GM19099 (cell line): Measurements from ENCODE around the gene ITIH1.

ENCODE experiments used
- POLR2A ChIP-seq: IDR thresholded peaks from 3 replicates; pipeline ENCODE4 v1.6.1; 2011; ENCODE audit warnings: low read depth; ENCODE audit not compliant: insufficient read length; ENCODE audit errors: extremely low read depth

ITIH1 gene

DNA sequence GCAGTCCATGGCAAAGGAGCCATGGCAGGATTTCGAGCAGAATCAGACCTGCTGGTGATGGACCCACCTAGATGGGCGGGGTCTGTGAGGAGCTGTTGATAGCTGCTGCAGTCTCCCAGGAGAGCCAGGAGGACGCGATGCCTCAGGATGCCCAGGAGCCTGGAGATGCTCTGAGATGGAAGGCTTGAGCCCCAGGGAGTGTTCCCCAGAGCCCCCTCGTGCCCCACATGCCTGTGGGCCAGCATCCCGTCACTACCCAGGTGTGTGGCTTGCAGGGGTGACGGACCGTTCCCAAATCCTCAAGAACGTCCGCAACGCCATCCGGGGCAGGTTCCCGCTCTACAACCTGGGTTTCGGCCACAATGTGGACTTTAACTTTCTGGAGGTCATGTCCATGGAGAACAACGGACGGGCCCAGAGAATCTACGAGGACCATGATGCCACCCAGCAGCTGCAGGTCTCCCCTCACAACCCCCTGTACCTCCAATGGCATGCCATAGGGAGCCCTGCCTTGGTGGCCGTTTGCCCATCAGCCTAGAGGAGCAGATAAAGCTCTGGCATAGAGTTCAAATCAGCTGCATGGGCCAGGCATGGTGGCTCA is 6.7 kb downstream of the ITIH1 start:
- TF ChIP-seq POLR2A = no peak

DNA sequence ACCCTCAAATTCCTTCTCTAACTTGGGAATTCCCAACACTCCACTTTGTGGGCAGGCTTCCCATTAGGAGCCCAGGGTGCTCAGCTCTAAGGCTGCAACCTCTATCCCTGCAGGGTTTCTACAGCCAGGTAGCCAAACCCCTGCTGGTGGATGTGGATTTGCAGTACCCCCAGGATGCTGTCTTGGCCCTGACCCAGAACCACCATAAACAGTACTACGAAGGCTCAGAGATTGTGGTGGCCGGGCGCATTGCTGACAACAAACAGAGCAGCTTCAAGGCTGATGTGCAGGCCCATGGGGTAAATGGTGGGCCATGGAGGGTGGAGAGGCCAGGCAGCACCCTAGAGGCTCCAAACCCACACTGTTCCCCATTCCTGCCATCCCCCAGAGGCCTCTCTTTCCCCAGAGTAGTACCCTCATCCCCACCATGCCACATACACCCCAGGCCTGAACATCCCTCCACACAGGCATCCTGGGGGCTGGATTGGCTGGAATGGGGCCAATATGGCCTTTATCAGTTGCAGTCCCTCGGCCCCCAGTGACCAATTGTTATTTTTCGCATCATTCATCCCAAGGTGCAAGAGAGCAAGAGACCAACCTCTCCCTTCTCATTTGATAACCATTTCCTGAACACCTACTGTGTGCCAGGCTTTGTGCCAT is 7.7 kb downstream of the ITIH1 start:
- no peak for TF ChIP-seq POLR2A

DNA sequence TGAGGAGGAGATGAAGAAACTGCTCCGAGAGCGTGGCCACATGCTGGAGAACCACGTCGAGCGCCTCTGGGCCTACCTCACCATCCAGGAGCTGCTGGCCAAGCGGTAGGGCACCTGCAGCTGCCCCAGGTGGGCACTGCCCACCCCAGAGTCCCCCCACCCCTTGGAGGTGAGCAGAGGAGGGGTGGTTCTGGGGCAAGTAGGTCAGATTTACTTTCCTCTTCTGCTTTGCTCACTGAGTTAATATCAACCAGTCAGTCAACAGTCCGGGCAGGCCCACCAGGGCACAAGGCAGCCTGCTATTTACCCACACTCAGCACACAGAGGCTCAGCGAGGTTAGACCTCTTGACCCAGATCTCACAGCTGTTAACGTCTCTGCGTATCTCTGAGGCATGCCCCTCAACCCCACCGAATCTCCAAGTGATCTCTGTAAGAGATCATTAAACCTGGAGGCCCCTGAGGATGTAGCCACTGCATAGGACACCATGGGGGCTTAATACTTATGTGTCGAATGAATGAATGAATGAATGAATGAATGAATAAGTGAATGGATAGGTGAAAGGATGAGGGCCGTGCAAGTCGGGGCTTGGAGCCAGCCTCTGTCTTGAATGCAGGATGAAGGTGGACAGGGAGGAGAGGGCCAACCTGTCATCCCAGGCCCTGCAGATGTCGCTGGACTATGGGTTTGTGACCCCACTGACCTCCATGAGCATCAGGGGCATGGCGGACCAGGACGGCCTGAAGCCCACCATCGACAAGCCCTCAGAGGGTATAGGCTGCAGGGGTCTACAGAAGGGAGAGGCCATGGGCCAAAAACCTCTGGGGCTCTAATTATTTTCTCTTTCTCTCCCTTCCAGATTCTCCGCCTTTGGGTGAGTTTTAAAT is 9.2 kb downstream of the ITIH1 start:
- no peak for TF ChIP-seq POLR2A

DNA sequence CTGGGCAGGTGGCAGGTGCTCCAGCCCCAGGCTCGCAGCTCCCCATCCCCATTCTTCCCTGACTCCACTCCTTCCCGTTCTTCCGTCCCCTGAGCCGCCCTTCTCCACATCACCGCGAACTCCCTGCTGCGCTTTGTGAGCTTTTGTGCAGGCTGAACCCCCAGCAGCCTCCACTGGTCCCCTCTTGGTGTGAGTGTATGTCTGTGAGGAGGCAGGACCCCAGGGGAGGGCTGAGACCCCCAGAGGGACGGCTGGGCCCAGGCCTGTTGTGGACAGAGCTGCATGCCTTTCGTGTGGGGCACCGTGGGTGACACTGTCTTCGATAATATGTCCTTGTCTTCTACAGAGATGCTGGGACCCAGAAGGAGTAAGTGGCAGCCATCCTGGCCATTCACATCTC is 9.8 kb downstream of the ITIH1 start:
- no peak for TF ChIP-seq POLR2A

DNA sequence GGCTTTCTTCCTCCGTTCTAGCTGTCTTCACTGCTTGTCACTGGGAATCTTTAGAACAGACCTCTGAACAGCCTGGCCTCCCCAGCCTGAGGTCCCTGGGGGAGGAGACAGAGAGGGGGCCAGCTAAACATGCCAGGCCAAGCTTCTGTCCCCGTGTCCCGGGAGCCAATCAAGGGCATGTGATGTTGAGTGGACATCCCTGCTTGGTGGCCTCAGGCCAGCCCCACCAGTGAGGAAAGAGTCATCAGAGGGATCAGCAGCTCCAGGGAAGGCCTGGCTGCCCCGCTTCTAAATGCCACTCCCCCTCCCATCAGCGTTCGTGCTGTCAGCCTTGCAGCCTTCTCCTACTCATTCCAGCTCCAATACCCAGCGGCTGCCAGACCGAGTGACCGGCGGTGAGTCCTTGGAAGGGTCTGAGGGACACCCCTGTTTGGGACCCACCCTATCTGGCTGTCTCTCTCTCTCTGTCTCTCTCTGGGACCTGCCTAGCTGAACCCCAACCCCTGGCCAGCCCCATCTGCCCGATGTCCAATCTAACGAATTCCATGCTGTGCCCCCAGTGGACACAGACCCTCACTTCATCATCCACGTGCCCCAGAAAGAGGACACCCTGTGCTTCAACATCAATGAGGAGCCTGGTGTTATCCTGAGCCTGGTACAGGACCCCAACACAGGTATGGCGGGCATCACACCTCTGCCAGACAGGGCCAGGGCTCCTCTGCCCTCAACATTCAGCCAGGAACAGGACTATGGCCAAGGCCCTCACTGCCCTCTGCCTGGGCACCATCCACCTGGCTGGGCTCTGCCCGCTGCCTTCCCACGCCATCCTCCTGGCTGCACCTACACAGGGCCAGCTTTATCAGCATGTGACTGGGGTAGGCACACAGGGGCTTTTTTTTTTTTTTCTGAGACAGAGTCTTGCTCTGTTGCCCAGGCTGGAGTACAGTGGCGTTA is 10.6 kb downstream of the ITIH1 start:
- no peak for TF ChIP-seq POLR2A

DNA sequence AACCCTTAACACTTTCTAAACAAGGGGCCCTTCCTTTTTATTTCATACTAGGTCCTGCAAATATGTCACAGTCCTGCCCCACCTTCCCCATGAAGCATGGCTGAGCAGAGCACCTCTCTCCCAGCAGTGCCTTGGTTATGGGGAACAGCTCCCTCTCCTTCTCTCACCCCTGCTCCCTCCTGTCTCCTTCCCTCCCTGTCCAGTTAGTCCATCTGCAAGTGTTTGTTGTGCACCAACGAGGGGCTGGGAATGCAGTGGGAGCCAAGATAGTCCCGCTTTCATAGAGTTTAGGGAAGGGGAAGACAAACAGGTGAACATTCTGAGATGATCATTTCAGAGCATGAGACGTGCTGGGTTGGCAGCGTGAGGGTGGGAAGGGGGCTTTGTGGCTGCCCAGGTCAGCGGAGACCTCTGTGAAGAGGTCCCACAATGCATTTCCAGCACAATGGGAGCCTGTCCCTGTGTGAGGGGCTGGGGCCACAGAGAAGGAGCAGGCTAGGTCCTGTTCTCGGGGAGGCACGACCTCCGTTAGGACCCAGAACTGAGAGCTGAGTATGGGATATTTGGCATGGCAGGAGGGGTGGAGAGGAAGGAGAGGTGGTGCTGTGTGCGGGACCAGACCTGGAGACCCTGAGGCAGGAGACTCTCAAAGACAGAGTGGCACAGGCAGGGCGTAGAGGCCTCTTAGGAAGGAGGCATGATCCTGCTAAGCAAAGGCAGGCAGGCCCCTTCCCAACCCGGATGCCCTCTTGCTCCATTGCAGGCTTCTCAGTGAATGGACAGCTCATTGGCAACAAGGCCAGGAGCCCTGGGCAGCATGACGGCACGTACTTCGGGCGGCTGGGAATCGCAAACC is 11.7 kb downstream of the ITIH1 start:
- TF ChIP-seq POLR2A = no peak

DNA sequence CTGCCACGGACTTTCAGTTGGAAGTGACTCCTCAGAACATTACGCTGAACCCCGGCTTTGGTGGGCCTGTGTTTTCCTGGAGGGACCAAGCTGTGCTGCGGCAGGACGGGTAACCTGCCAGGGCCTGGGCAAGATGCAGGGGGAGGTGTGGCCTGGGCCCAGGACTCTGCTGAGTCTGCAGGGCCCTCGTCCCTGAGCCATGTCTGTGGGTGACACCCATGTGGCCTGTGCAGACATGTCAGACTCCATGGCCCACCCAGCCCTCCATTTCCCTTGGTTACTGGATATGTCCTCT is 12.3 kb downstream of the ITIH1 start:
- no peak for TF ChIP-seq POLR2A

DNA sequence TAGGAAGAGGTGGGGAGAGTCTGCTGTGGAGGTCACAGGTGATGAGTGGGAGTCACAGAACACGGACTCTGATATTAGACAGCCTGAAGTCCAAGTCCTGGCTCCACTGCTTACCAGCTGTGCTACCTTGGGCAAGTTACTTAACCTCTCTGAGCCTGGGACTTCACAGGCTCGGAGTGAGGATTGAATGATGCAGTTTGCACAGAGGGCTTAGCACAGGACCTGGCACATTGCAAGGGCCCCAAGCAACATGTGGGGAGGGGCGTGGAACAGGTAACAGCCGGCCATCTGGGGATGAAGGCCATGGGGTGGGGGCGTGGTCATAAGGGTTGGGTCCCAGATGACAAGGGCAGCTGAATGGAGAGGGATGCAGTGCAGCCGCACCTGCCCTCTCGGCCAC is 12.9 kb downstream of the ITIH1 start:
- TF ChIP-seq POLR2A = no peak

DNA sequence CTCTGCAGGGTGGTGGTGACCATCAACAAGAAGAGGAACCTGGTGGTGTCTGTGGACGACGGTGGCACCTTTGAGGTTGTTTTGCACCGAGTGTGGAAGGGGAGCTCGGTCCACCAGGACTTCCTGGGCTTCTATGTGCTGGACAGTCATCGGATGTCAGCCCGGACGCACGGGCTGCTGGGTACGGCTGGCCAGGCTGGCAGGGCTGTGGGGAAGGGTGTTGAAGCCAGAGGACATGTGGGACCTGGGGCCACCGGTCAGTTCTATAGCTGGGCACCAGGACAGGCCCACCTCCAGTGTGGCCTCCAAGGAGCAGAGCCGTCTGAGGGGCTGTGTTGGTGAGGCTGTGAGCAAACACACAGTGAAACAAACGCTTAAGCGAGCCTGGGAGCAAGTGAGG is 13.3 kb downstream of the ITIH1 start:
- TF ChIP-seq POLR2A = no peak

DNA sequence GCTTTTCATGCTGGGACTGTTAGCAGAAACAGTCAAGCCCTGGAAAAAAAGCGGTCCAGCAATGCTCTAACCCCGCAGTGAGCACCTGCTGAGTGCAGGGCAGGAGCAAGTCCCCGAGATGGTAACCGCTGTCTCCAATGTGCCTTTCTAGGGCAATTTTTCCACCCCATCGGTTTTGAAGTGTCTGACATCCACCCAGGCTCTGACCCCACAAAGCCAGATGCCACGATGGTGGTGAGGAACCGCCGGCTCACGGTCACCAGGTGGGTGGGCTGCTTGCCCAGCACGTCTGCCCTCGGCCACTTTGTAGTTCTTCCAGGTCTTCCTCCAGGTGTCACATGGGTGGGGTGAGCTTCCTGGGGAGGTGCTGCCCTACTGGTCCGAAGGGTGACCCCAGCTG is 14.0 kb downstream of the ITIH1 start:
- TF ChIP-seq POLR2A = no peak

DNA sequence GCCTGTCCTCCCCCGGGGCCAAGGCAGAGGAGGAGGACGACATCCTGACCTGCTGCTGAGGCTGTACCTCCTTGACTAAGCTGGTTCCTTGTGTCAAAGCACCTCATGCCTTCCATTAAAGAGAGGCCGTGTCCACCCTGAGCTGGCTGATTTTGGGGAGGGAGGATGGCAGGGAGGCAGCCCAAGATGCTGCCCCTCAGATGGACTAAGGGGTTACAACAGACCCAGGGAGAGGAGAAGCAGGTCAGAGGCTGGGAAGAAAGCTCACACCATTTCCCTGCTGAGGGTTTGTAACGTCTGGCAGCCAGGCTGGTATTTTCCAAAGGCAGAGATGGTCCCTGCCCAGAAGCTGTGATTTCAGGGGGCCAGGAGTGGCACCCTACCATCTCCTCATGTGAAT is 14.5 kb downstream of the ITIH1 start:
- no peak for TF ChIP-seq POLR2A

DNA sequence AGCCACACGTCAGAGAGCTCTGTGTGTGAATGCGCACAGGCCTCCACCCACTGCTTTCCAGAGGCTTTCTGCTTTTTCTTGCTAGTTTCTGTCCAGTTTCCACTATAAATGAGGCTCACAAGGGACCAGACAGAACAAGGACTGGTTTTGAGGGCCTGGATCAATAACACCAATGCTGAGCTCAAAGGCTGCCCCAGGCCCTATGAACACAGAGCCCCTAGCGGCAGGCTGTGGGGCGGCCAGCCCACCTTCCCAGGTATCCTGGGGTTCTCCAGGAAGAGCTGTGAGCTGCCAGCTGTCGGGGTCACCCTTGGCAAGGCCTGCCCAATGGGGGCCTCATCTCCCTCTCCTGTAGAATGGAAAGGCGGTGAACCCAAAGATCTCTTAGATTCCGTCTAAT is 15.0 kb downstream of the ITIH1 start:
- no peak for TF ChIP-seq POLR2A

DNA sequence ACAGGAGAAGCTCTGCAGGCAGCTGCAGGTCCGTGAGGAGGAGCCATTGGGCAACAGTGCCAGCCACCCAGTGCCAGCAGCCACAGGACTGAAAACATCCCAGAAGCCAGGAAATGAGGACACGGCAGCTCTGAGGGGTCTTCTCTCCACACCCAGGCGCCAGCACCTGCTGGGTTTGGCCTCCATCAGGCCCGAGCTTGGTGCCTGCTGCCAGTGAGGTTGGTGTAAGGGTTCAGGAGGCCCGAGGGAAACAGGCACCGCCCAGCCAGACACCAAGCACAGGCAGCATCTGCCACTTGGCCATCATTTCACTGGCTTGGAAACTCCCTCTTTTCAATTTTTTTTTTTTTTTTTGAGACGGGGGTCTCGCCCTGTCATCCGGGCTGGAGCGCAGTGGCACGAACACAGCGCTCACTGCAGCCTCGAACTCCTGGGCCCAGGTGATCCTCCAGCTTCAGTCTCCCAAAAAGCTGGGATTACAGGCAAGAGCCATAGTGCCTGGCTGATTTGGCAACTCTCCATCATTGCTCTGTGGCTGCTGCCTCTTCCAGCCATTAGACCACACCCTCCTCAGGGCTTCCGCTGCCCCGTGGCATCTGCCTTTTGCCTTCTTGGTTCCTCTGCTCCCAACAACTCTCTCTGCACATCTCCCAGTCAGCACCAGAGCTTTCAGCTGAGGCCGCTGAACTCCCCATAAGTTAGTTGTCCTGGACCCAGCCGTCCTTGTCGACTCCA is 15.7 kb downstream of the ITIH1 start:
- no peak for TF ChIP-seq POLR2A

DNA sequence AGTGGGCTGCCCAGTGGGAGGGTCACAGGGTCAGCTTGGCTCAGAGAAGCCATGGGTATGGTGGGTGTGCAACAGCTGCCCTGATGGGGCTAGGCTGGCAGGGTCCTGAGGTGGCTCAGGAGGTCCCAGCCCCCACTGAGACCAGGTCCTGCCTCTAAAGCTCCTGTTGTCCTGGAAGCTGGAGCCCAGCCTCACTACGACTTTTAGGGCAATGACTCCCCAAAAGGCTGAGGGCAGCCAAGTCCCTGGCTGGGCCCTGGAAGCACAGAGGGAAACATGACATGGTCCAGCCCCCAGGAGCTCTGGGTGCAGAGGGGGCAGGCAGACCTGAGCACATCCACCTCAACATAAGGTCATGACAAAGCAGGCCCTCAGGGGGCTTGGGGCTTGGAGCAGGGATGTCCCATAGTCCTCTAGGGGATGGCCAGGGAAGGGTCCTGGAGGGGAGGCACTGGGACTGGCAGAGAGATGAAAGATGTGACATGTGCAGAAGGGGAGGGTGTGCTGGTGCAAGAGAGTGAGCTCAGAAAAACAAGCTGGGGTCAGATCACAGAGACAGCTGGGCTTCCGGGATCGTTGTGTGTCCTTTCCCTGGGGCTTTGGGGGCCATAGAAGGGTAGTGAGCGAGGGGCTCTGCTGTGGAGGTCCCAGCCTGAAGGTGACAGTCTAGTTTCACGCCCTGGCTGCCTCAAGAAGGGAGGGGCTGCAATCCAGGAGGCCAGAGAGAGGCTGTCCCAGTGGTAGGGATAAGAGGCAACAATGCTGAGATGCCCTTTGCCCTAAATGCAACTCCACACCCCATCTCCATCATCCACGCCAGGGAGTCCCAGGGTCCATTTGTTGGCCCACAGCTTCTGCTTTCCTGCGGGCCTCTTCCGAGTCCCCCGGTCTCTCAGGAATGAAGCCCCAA is 16.6 kb downstream of the ITIH1 start:
- TF ChIP-seq POLR2A = no peak
